GM19324 (cell line): Measurements from ENCODE around the gene RAB3B.
"Not testable (repeated sequence)": the region's sequence is repeated elsewhere in the genome, so short reads cannot be mapped to it uniquely, and the experiment has no call there.

Source experiments
- ATAC-seq: cut with Tn5 transposase; IDR thresholded peaks from one replicate; pipeline ENCODE4 v1.9.1; 2021; ENCODE audit warnings: mild to moderate bottlenecking, moderate library complexity; ENCODE audit not compliant: unreplicated experiment, low FRiP score

The RAB3B gene

GRCh38 chr1:51926171-51926812 is 64.2 kb downstream of the RAB3B start:
- ATAC-seq, result no peak

- ATAC-seq, result no peak
Observed at GRCh38 chr1:51924455-51924854, 66.0 kb downstream of the RAB3B start.

GRCh38 chr1:51922040-51922439 is 68.5 kb downstream of the RAB3B start:
- ATAC-seq, result no peak

GRCh38 chr1:51920130-51920529 is 70.4 kb downstream of the RAB3B start:
- no peak for ATAC-seq

GRCh38 chr1:51919684-51920083 is 70.8 kb downstream of the RAB3B start:
- ATAC-seq, result no peak

GRCh38 chr1:51916587-51917405 is 73.7 kb downstream of the RAB3B start:
- no peak for ATAC-seq

GRCh38 chr1:51915951-51916350 is 74.5 kb downstream of the RAB3B start:
- no peak for ATAC-seq

GRCh38 chr1:51912881-51913280 is 77.6 kb downstream of the RAB3B start:
- ATAC-seq, result no peak

GRCh38 chr1:51910221-51911000 is 80.1 kb downstream of the RAB3B start:
- ATAC-seq, result no peak

GRCh38 chr1:51908499-51908898 is 82.0 kb downstream of the RAB3B start:
- no peak for ATAC-seq

GRCh38 chr1:51907079-51907702 is 83.3 kb downstream of the RAB3B start:
- no peak for ATAC-seq

GRCh38 chr1:51906306-51907078 is 84.0 kb downstream of the RAB3B start:
- ATAC-seq, result no peak

- no peak for ATAC-seq
Observed at GRCh38 chr1:51902456-51902855, 88.0 kb downstream of the RAB3B start.

GRCh38 chr1:51901151-51901550 is 89.3 kb downstream of the RAB3B start:
- no peak for ATAC-seq

- no peak for ATAC-seq
Observed at GRCh38 chr1:51899022-51899421, 91.5 kb downstream of the RAB3B start.

- no peak for ATAC-seq
Observed at GRCh38 chr1:51898090-51898734, 92.3 kb downstream of the RAB3B start.

- ATAC-seq, result no peak
Observed at GRCh38 chr1:51897699-51898031, 92.8 kb downstream of the RAB3B start.

- ATAC-seq, result not testable (repeated sequence)
Observed at GRCh38 chr1:51894748-51895147, 95.8 kb downstream of the RAB3B start.

GRCh38 chr1:51878616-51879336 is 111.7 kb downstream of the RAB3B start, which contains the start of gene NRDC:
NRDC (minus strand) TSS chr1:51878727; CDS start chr1:51878615, 112 bp downstream.
- ATAC-seq, result peak; percentile 96
